AG20443 (cell line): ENCODE results near the gene LMO2.
"Not testable (repeated sequence)": the region's sequence is repeated elsewhere in the genome, so short reads cannot be mapped to it uniquely, and the experiment has no call there.

Source experiments
- DNase-seq: peaks from one replicate; pipeline ENCODE4 v3.0.0; 2012; ENCODE audit warnings: low spot score, mixed read lengths

LMO2 gene

GRCh38 chr11:33861386-33861785 is 30.5 kb downstream of the LMO2 start:
- DNase-seq: no peak

GRCh38 chr11:33860926-33861325 is 30.9 kb downstream of the LMO2 start:
- DNase-seq: no peak

DNA sequence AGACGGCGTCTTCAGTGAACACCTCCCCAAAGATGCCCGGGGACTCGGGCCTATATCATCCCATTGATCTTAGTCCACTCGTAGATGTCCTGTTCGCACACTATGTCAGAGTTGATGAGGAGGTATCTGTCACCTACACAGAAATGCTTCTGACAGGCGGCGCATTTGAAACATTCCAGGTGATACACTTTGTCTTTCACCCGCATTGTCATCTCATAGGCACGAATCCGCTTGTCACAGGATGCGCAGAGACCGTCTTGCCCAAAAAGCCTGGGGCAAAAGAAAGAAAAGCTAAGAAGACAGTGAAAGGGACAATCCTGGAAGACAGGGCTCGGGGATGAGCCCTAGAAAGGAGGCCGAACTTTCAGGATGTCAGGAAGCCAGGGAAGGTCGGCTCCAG is 32.6 kb downstream of the LMO2 start:
- no peak for DNase-seq

DNA sequence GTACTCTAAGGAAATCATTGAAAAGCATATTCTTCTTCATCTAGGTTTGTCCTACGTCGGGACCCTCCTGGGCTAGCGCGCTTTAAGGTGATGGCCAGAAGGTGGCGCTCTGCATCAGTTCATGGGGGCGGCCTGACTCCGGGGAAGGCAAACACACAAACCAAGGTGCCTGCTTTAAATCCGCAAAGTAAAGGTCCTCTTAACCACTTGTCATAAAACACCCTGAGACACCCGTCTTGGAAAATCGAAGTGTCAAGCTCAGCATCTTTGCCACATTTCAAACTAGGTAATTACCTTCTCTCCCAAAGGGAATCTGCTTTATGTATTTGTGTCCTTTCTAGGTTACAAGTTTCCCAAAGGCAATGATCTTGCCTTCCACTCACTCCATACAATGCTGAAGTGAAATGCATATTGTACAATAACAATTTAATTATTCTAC is 33.9 kb downstream of the LMO2 start:
- DNase-seq: peak; percentile 82

GRCh38 chr11:33855500-33855899 is 36.4 kb downstream of the LMO2 start:
- DNase-seq: no peak

DNA sequence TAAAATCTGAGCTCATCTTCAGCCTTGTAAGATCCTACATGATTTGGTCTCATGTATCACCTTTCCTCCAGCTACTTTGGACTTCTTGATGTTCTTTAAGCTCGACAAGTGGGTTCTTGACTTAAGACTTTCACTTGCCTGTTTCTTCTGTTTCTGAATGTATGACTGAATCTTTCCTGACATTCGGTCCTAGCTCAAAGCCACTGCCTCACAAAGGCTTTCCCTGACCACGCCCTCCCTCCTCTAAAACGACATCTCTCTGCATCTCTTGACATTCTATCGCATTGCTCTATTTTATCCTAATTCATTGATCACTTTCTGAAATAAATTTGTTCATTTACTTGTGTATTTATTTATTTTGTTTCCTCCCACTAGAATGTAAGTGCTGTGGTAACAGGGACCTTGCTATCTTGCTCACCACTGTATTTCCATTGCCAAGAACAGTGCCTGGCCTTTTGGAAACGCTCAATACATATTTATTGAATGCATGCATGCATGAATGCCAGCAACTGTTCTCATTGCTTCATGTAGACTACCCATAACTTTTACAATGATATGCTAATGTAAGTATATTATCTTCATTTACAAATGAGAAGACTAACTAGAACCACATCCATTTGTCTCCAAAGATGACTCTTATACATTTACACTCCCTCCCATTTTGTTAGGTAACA is 43.0 kb downstream of the LMO2 start:
- no peak for DNase-seq

DNA sequence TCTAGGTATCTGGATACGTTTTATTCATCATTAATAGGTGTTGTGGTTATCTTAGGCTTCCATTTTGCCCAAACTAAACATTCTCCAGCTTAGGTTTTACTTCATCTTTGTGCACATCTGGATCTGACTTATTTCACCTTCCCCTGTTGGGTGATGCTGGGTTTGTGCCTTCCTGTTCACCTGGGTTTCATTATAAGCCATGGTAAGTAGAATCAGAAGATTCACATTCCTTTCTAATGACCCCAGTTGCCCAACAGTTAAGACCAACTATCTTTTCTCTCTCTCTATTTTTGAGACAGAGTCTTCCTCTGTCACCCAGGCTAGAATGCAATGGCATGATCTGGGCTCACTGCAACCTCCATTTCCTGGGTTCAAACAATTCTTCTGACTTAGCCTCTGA is 44.6 kb downstream of the LMO2 start:
- DNase-seq: no peak

DNA sequence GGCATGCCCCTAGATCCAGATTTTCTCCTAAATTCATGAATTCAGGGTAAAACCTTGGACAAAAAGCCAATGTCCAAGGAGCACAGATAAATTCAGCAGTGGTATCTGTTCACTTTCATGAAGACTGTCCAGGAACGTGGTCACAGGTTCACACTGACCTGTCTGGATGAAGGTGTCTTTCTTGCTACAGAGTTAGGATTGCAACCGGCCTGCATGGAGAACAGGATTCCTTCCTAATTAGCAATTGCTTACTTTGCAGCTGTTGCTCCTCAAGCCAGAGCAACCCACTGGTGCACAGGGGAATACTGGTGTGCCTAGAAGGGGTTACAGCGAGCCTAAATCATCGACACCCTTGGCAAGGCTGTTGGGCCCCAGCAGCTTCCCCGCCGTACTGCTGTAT is 47.6 kb downstream of the LMO2 start:
- no peak for DNase-seq

GRCh38 chr11:33843018-33843417 is 48.9 kb downstream of the LMO2 start:
- DNase-seq: no peak

GRCh38 chr11:33842236-33842915 is 49.5 kb downstream of the LMO2 start:
- no peak for DNase-seq

GRCh38 chr11:33838234-33838633 is 53.6 kb downstream of the LMO2 start:
- DNase-seq: not testable (repeated sequence)

DNA sequence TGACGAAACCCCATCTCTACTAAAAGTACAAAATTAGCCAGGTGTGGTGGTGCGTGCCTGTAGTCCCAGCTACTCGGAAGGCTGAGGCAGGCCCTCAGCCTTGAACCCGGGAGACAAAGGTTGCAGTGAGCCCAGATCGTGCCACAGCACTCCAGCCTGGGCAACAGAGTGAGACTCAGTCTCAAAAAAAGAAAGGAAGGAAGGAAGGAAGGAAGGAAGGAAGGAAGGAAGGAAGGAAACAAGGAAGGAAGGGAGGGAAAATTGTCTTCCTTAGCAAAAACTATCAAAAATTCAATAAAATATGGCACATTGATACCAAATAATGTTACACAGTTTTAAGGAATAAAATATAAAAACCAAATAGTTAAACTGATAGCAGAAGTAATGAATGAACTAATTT is 54.5 kb downstream of the LMO2 start:
- DNase-seq: not testable (repeated sequence)

DNA sequence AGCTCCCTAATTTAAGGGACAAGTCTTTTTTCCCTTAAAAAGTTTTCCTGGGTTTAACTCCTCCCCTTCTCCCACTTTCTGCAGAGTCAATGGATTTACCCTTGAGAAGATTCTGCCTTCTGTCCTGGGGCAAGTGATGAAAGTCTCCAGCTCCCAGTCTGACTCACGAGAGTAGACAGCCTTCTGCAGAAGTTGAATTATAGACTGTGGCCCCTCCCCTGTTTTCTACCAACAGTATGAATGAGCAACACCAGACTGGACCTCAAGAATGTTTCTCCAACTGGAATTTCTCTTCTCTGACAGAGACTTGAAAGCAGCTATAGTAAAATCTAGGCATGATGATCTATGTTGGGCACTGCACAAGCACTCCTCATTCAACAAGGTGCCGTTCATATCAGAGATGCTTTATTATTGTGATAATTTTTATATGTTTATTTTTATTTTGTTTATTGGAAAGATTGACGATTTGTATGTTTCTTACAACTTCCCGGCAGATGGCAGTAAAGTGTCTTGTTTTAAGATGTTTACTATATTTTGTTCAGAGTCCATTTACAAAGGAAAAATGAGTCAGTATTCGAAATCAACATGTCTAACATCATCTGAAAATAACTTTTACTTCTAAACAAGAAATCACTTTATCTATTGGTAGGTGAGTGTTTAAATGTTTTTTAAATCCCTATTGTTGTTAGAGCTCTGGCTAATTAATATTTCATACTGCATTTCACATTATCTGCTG is 56.6 kb downstream of the LMO2 start:
- DNase-seq: peak; percentile 81

- no peak for DNase-seq
These were observed 59.2 kb downstream of the LMO2 start for GRCh38 chr11:33832676-33833075.

- no peak for DNase-seq
These were observed 60.8 kb downstream of the LMO2 start for GRCh38 chr11:33830903-33831648.

DNA sequence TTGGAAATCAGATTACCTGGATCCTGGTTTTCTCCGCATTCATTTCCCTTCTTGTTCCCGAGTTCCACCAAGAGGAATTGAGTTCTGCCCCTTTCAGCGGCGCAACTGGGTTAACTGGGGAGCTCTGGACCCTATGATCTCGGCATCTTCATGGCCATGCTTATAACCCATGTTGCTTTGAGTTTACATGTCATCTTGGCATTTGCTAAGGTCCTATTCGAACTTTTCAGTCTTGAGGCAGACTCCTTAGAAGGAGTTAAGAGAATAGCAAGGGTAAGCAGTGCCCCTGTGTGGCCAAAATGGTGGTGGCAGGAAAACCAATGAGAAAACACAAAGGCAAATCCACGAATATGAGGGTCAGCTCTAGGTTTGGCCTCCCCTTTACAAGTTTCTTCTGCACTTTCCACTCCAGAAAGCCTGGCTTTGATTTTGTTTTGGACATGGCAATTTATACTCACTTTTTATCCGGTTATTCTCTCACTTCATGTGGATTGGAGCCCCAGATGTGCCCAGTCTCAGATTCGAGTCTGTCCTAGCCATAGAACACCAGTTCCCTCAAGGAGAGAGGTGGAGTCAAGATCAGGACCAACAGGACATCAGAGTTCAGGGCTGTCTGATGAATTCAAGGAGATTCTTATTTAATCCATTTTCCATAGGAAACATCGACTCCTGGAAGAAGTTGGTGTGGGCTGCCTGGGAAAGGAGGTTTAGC is 62.3 kb downstream of the LMO2 start:
- peak; percentile 82 for DNase-seq

DNA sequence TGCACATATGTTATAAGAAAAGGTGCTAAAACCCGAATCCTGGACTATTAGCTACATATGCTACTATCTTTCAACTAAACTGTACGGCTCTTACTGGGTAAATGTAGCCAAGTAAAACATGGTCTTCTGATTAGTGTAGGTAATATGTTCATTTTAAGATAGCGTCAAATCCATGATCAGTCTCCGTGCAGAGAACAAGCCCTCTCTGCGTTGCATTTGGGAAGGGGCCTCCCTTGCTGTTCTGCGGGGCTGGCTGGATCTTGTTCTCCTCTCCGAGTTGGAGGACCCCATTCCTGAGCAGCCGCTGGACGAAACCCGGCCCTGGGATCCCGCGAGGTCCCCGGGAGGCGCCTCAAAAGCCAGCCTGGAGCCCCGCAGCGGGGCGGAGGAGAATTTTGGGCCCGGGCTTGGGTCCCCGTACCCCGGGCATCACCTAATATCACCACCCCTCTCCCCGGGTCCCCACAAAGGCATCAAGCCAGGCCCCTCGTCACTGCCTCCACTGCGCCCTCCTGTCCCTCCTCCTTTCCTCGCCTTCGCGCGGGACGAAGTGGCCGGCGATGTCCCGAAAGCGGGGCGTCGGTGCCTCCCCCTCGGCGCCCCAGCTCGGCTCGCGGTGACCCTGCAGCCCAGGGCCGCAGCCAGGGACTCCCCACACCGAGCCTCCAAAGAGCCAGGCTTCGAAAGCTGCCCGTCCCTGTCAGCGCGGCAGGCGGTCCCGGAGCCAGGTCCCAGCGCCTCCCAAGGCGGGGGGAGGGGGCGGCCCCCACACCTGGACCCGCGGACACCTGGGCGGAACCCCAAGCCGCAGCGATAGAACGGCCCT is 63.1 kb downstream of the LMO2 start:
- DNase-seq: peak; percentile 33

DNA sequence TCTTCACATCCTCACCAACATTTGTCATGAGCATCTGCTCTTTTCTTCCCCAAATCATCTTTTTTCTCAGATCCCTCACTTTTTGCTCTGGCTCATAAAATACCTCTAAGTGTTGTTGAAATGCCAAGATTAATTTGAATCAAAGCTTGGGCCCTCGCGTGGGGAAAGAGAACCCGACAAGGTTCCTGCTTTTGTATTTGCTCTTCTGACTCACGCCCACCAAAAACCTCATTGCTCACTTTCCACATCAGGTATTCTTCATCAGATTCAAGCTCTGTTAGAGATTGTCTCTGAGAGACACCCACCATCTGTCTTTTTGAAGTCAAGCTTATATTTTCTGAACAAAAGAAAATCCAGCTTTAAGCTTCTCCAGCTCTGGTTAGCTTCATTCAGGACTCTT is 64.7 kb downstream of the LMO2 start:
- DNase-seq: no peak

DNA sequence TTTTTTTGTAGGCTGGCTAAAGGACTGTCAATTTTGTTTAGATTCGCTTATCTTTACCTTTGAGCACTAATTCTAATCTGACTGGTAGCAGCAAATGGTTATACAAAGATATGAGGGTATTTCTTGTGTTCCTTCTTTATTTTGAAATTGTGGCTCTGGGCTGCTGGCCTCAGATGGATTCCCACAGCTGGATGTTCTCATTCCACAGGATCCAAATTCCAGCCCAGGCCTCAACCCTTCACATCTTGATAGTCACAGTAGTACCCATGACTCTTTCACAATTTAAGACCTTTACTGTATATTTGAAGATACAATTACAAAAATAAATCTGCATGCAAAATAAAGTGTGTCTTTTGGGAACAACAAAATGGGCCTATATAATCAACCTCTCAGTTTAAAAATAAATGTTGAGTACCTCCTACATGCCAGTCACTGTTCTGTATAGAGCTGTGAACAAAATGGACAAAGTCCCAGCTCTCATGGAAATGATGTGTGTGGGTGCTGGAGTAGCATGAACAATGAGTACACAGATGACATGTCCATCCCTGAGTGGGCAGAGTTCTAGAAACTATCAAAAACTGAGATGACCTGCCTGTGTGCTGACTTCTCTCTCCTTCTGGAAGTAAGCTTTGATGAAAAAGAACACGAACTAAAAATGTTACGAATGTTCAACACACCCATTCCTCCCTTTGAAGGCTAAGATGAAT is 65.9 kb downstream of the LMO2 start:
- DNase-seq: no peak

- DNase-seq: not testable (repeated sequence)
These were observed 68.9 kb downstream of the LMO2 start for GRCh38 chr11:33822981-33823380.
